ENCODE data around the gene ZNF385A.
"Not testable (repeated sequence)": the region's sequence is repeated elsewhere in the genome, so short reads cannot be mapped to it uniquely, and the experiment has no call there.

DNA sequence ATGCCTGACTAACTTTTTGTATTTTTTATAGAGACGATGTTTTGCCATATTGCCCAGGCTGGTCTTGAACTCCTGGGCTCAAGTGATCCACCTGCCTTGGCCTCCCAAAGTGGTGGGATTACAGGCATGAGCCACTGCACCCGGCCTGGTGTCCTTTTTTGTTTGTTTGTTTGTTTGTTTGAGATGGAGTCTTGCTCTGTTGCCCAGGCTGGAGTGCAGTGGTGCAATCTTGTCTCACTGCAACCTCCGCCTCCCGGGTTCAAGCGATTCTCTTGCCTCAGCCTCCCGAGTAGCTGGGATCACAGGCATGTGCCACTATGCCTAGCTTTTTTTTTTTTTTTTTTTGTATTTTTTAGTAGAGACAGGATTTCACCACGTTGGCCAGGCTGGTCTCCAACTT is 30.3 kb downstream of the ZNF385A start:
- not testable (repeated sequence) for TF ChIP-seq TOX (CRISPR knock-in tag; IDR thresholded peaks at IDR 0.05; ENCODE audit: borderline replicate concordance); CREB5 (CRISPR knock-in tag; IDR thresholded peaks at IDR 0.05; ENCODE audit: low read depth); POU6F1 (CRISPR knock-in tag; IDR thresholded peaks at IDR 0.05; ENCODE audit: borderline replicate concordance, low read depth); ESRRG (CRISPR knock-in tag; IDR thresholded peaks at IDR 0.05); GLIS3 (CRISPR knock-in tag; IDR thresholded peaks at IDR 0.05); PPARA (CRISPR knock-in tag; IDR thresholded peaks at IDR 0.05; ENCODE audit: borderline replicate concordance)

All from SK-N-SH treated with all-trans-retinoic acid at 6 μM for 48 hours (cell line).